Stimulated activated CD4-positive, alpha-beta T cell treated with anti-CD3 and anti-CD28 coated beads, Interleukin-2, amount 100 ng/mL, for 24 hours (primary cell): Measurements from ENCODE around the gene ZBTB48.
"Not testable (repeated sequence)": the region's sequence is repeated elsewhere in the genome, so short reads cannot be mapped to it uniquely, and the experiment has no call there.

Experiments
- DNase-seq, 2 donors: peaks; one replicate each; pipeline ENCODE4 v3.0.0-alpha.2; 2020

Gene ZBTB48

GRCh38 chr1:6579374-6580118 lies at the start of gene ZBTB48:
Gene ZBTB48 (plus strand): TSS chr1:6579994. CDS start chr1:6580610, 616 bp downstream.
- DNase-seq, result peak; percentile 97 to 99

- no peak for DNase-seq
Observed at GRCh38 chr1:6530504-6531160, 49.2 kb upstream of the ZBTB48 start.

- DNase-seq, result no peak
Observed at GRCh38 chr1:6531996-6532395, 47.8 kb upstream of the ZBTB48 start.

- no peak for DNase-seq
Observed at GRCh38 chr1:6534248-6534822, 45.5 kb upstream of the ZBTB48 start.

- DNase-seq, result no peak
Observed at GRCh38 chr1:6535214-6535613, 44.6 kb upstream of the ZBTB48 start.

GRCh38 chr1:6536291-6536690 lies 43.5 kb upstream of the ZBTB48 start:
- DNase-seq, result no peak

GRCh38 chr1:6538956-6539355 lies 40.8 kb upstream of the ZBTB48 start:
- no peak for DNase-seq

GRCh38 chr1:6544831-6545230 lies 35.0 kb upstream of the ZBTB48 start:
- DNase-seq, result no peak

- no peak for DNase-seq
Observed at GRCh38 chr1:6545276-6546112, 34.3 kb upstream of the ZBTB48 start.

- no peak for DNase-seq
Observed at GRCh38 chr1:6546326-6546725, 33.5 kb upstream of the ZBTB48 start.

GRCh38 chr1:6547301-6547700 lies 32.5 kb upstream of the ZBTB48 start:
- DNase-seq, result no peak

- DNase-seq, result peak; percentile 96 to 97
Observed at GRCh38 chr1:6554031-6554906, 25.5 kb upstream of the ZBTB48 start, which contains the start of gene NOL9. Gene NOL9 (minus strand): TSS chr1:6554513. CDS start chr1:6554502, 11 bp downstream.

GRCh38 chr1:6554907-6555778 lies 24.7 kb upstream of the ZBTB48 start, which contains the start of gene TAS1R1:
Gene TAS1R1 (plus strand): TSS chr1:6555307. CDS start chr1:6555374, 67 bp downstream.
- no peak for DNase-seq

GRCh38 chr1:6557597-6557996 lies 22.2 kb upstream of the ZBTB48 start:
- DNase-seq, result no peak

GRCh38 chr1:6559161-6559560 lies 20.6 kb upstream of the ZBTB48 start:
- DNase-seq, result not testable (repeated sequence)

- DNase-seq, result no peak
Observed at GRCh38 chr1:6560267-6560666, 19.5 kb upstream of the ZBTB48 start.

GRCh38 chr1:6569033-6569432 lies 10.8 kb upstream of the ZBTB48 start:
- no peak for DNase-seq

GRCh38 chr1:6570100-6570499 lies 9.7 kb upstream of the ZBTB48 start:
- no peak for DNase-seq

GRCh38 chr1:6570987-6571386 lies 8.8 kb upstream of the ZBTB48 start:
- no peak for DNase-seq

- no peak for DNase-seq
Observed at GRCh38 chr1:6572653-6573383, 7.0 kb upstream of the ZBTB48 start.
